ENCODE results near the gene ITPR2.
"Not testable (repeated sequence)": the region's sequence is repeated elsewhere in the genome, so short reads cannot be mapped to it uniquely, and the experiment has no call there.

Gene ITPR2

GRCh38 chr12:26441434-26441833 is 391.6 kb downstream of the ITPR2 start:
- no peak for DNase-seq (ENCODE audit: low read depth, low spot score)
- no peak overlapping the region for H3K27ac ChIP-seq

- no peak overlapping the region for H3K27ac ChIP-seq
- no peak for DNase-seq (ENCODE audit: low read depth, low spot score)
These were observed 398.0 kb downstream of the ITPR2 start for GRCh38 chr12:26435069-26435404.

GRCh38 chr12:26434299-26435068 is 398.5 kb downstream of the ITPR2 start:
- no peak for DNase-seq (ENCODE audit: low read depth, low spot score)
- H3K27ac ChIP-seq: no peak overlapping the region

GRCh38 chr12:26433701-26434100 is 399.3 kb downstream of the ITPR2 start:
- H3K27ac ChIP-seq; DNase-seq (ENCODE audit: low read depth, low spot score): not testable (repeated sequence)

- H3K27ac ChIP-seq: no peak overlapping the region
- no peak for DNase-seq (ENCODE audit: low read depth, low spot score)
These were observed 401.8 kb downstream of the ITPR2 start for GRCh38 chr12:26431211-26431610.

GRCh38 chr12:26430596-26430995 is 402.4 kb downstream of the ITPR2 start:
- DNase-seq (ENCODE audit: low read depth, low spot score); H3K27ac ChIP-seq: not testable (repeated sequence)

- H3K27ac ChIP-seq: no peak overlapping the region
- no peak for DNase-seq (ENCODE audit: low read depth, low spot score)
These were observed 403.8 kb downstream of the ITPR2 start for GRCh38 chr12:26429070-26429691.

GRCh38 chr12:26428420-26428819 is 404.6 kb downstream of the ITPR2 start:
- no peak overlapping the region for H3K27ac ChIP-seq
- DNase-seq (ENCODE audit: low read depth, low spot score): no peak

- H3K27ac ChIP-seq: no peak overlapping the region
- no peak for DNase-seq (ENCODE audit: low read depth, low spot score)
These were observed 406.3 kb downstream of the ITPR2 start for GRCh38 chr12:26426652-26427051.

GRCh38 chr12:26425587-26426260 is 407.3 kb downstream of the ITPR2 start:
- H3K27ac ChIP-seq: no peak overlapping the region
- no peak for DNase-seq (ENCODE audit: low read depth, low spot score)

GRCh38 chr12:26422839-26423398 is 410.1 kb downstream of the ITPR2 start:
- no peak for DNase-seq (ENCODE audit: low read depth, low spot score)
- no peak overlapping the region for H3K27ac ChIP-seq

- DNase-seq (ENCODE audit: low read depth, low spot score): no peak
These were observed 416.4 kb downstream of the ITPR2 start for GRCh38 chr12:26416550-26416949.

GRCh38 chr12:26410689-26411088 is 422.3 kb downstream of the ITPR2 start:
- no peak overlapping the region for H3K27ac ChIP-seq
- no peak for DNase-seq (ENCODE audit: low read depth, low spot score)

More at GRCh38 chr12:26416550-26416949, 416.4 kb downstream of the ITPR2 start:
- H3K27ac ChIP-seq: no peak overlapping the region

- no peak overlapping the region for H3K27ac ChIP-seq
- DNase-seq (ENCODE audit: low read depth, low spot score): no peak
These were observed 426.2 kb downstream of the ITPR2 start for GRCh38 chr12:26406813-26407212.

- no peak for DNase-seq (ENCODE audit: low read depth, low spot score)
- H3K27ac ChIP-seq: no peak overlapping the region
These were observed 426.6 kb downstream of the ITPR2 start for GRCh38 chr12:26406391-26406790.

- DNase-seq (ENCODE audit: low read depth, low spot score): no peak
- H3K27ac ChIP-seq: no peak overlapping the region
These were observed 429.4 kb downstream of the ITPR2 start for GRCh38 chr12:26403601-26404000.

- H3K27ac ChIP-seq: no peak overlapping the region
- DNase-seq (ENCODE audit: low read depth, low spot score): peak; percentile 85
These were observed 430.3 kb downstream of the ITPR2 start for GRCh38 chr12:26402648-26403047.

- no peak overlapping the region for H3K27ac ChIP-seq
- no peak for DNase-seq (ENCODE audit: low read depth, low spot score)
These were observed 431.1 kb downstream of the ITPR2 start for GRCh38 chr12:26401874-26402273.

- DNase-seq (ENCODE audit: low read depth, low spot score): no peak
- H3K27ac ChIP-seq: no peak overlapping the region
These were observed 432.4 kb downstream of the ITPR2 start for GRCh38 chr12:26400627-26401026.

GRCh38 chr12:26399381-26399780 is 433.6 kb downstream of the ITPR2 start:
- no peak overlapping the region for H3K27ac ChIP-seq
- no peak for DNase-seq (ENCODE audit: low read depth, low spot score)

GRCh38 chr12:26396402-26396801 is 436.6 kb downstream of the ITPR2 start:
- H3K27ac ChIP-seq: no peak overlapping the region
- no peak for DNase-seq (ENCODE audit: low read depth, low spot score)

Measured in epithelial cell of prostate (primary cell).